ENCODE measurements around the gene FBXW2.

The FBXW2 gene

GRCh38 chr9:120723565-120723964, 69.7 kb downstream of the FBXW2 start:
- H3K27me3 ChIP-seq (ENCODE audit: insufficient read depth, poor library complexity, severe bottlenecking) = no peaks in the 10 kb centered on the region
- TF ChIP-seq, protein P1, sequence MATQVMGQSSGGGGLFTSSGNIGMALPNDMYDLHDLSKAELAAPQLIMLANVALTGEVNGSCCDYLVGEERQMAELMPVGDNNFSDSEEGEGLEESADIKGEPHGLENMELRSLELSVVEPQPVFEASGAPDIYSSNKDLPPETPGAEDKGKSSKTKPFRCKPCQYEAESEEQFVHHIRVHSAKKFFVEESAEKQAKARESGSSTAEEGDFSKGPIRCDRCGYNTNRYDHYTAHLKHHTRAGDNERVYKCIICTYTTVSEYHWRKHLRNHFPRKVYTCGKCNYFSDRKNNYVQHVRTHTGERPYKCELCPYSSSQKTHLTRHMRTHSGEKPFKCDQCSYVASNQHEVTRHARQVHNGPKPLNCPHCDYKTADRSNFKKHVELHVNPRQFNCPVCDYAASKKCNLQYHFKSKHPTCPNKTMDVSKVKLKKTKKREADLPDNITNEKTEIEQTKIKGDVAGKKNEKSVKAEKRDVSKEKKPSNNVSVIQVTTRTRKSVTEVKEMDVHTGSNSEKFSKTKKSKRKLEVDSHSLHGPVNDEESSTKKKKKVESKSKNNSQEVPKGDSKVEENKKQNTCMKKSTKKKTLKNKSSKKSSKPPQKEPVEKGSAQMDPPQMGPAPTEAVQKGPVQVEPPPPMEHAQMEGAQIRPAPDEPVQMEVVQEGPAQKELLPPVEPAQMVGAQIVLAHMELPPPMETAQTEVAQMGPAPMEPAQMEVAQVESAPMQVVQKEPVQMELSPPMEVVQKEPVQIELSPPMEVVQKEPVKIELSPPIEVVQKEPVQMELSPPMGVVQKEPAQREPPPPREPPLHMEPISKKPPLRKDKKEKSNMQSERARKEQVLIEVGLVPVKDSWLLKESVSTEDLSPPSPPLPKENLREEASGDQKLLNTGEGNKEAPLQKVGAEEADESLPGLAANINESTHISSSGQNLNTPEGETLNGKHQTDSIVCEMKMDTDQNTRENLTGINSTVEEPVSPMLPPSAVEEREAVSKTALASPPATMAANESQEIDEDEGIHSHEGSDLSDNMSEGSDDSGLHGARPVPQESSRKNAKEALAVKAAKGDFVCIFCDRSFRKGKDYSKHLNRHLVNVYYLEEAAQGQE (IDR thresholded peaks at IDR 0.05; ENCODE audit: insufficient replicate concordance, low read depth) = no peak
- TF ChIP-seq POLR2AphosphoS5 (IDR thresholded peaks at IDR 0.05; ENCODE audit: low read depth) = no peak
- no peak for TF ChIP-seq GABPA (IDR thresholded peaks at IDR 0.05; ENCODE audit: low read depth)
- TF ChIP-seq SPI1 (IDR thresholded peaks at IDR 0.05; ENCODE audit: borderline replicate concordance, low read depth) = no peak
- no peak for DNase-seq (ENCODE audit: low read depth in 1 of 2, low spot score in 1 of 2)
- H3K27ac ChIP-seq (replicated peaks) = no peak overlapping the region
- H3K4me3 ChIP-seq (replicated peaks; ENCODE audit: insufficient read depth, low read length) = no peak overlapping the region

GRCh38 chr9:120720404-120720803, 72.8 kb downstream of the FBXW2 start:
- no peak overlapping the region for H3K27ac ChIP-seq (replicated peaks)
- no peak for DNase-seq (ENCODE audit: low read depth in 1 of 2, low spot score in 1 of 2)
- no peak overlapping the region for H3K4me3 ChIP-seq (replicated peaks; ENCODE audit: insufficient read depth, low read length)
- no peaks in the 10 kb centered on the region for H3K27me3 ChIP-seq (ENCODE audit: insufficient read depth, poor library complexity, severe bottlenecking)
- no peak for TF ChIP-seq SPI1 (IDR thresholded peaks at IDR 0.05; ENCODE audit: borderline replicate concordance, low read depth)
- no peak for TF ChIP-seq CTCF (IDR thresholded peaks at IDR 0.05; ENCODE audit: insufficient read depth, low read length)

- no peak overlapping the region for H3K27ac ChIP-seq (replicated peaks)
- TF ChIP-seq, protein P1 (IDR thresholded peaks at IDR 0.05; ENCODE audit: insufficient replicate concordance, low read depth) = no peak
- no peak for TF ChIP-seq CTCF (IDR thresholded peaks at IDR 0.05; ENCODE audit: insufficient read depth, low read length)
- TF ChIP-seq GABPA (IDR thresholded peaks at IDR 0.05; ENCODE audit: low read depth) = no peak
- no peak for TF ChIP-seq SPI1 (IDR thresholded peaks at IDR 0.05; ENCODE audit: borderline replicate concordance, low read depth)
- TF ChIP-seq POLR2AphosphoS5 (IDR thresholded peaks at IDR 0.05; ENCODE audit: low read depth) = no peak
Measured at GRCh38 chr9:120718316-120718715, 74.9 kb downstream of the FBXW2 start.

DNA sequence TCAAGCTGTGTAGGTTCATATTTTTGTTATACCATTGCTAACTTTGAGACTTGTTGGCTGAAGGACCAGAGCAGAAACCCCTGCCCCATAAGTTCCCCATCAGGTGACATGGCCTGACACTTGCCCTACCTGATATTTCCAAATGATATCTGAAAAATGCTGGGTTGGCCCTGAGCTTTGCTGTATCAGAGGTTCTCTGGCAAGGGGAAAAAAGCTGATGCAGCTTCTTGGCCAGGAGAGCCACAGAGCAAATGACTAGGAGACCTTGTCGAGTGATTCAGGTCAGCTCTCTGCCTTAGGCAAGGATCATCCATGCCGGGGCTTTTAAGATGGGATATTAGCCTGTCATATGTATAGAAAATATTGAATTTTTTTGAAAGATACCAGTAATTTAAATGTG, 76.0 kb downstream of the FBXW2 start:
- Histone ChIP-seq H3K27ac (replicated peaks) (no peak overlapping the region), H3K27me3 (ENCODE audit: insufficient read depth, poor library complexity, severe bottlenecking) (no peaks in the 10 kb centered on the region), H3K4me3 (replicated peaks; ENCODE audit: insufficient read depth, low read length) (no peak overlapping the region)
- DNase-seq (ENCODE audit: low read depth in 1 of 2, low spot score in 1 of 2) = no peak
- no peak for TF ChIP-seq CTCF (IDR thresholded peaks at IDR 0.05; ENCODE audit: insufficient read depth, low read length)
- no peak for TF ChIP-seq POLR2AphosphoS5 (IDR thresholded peaks at IDR 0.05; ENCODE audit: low read depth)
- TF ChIP-seq, protein P1 (IDR thresholded peaks at IDR 0.05; ENCODE audit: insufficient replicate concordance, low read depth) = no peak
- TF ChIP-seq GABPA (IDR thresholded peaks at IDR 0.05; ENCODE audit: low read depth) = no peak
- TF ChIP-seq SPI1 (IDR thresholded peaks at IDR 0.05; ENCODE audit: borderline replicate concordance, low read depth) = no peak

More at GRCh38 chr9:120718316-120718715, 74.9 kb downstream of the FBXW2 start:
- Histone ChIP-seq H3K27me3 (ENCODE audit: insufficient read depth, poor library complexity, severe bottlenecking) (no peaks in the 10 kb centered on the region), H3K4me3 (replicated peaks; ENCODE audit: insufficient read depth, low read length) (no peak overlapping the region)
- DNase-seq (ENCODE audit: low read depth in 1 of 2, low spot score in 1 of 2) = no peak

All from HL-60 (cell line).